Tibial nerve (tissue), 4 donors: Measurements from ENCODE around the gene RHBDL2. TPM values are rescaled to one million over a fixed set of nuclear protein-coding genes. Genes with fewer than 3 reads are reported as not detected.

Experiments used
- small RNA-seq: library from RNA; depleted of rRNA; stranded (forward); fragments of <200 nt; gene quantifications from one replicate; pipeline ENCODE3, GENCODE V24; 2016
- total RNA-seq, 4 donors: library from RNA; depleted of rRNA; stranded (reverse); fragments of >200 nt; gene quantifications; one replicate each; pipeline ENCODE4 v1.1.0, GENCODE V29; 2016

RHBDL2 gene
- total RNA-seq, 4 donors from 2014 or later = 1.3 TPM; not detected in 3

Small RNA genes lying within 50 kb of the gene (small RNA-seq; reads per million reads assigned to genes)
- gene GJA9-MYCBP = not detected
- gene RF00019 = not detected
- not detected for gene RNU6-605P

Other genes with a start within 250 kb of the RHBDL2 start
- 10 to 100 TPM; 14.2 to 20.0 (median 17.5) TPM for gene RRAGC, start 82.1 kb downstream of the RHBDL2 start, total RNA-seq
- 10 to 100 TPM in 3 of 4 donors, 1 to 10 TPM in 1; 5.5 to 10.9 (median 10.3) TPM for gene MYCBP, start 68.5 kb downstream of the RHBDL2 start, total RNA-seq
- gene GJA9, start 60.2 kb downstream of the RHBDL2 start, total RNA-seq = not detected
- gene AKIRIN1, start 49.4 kb upstream of the RHBDL2 start, total RNA-seq = 10 to 100 TPM; 36.9 to 45.3 (median 41.8) TPM
- gene NDUFS5, start 84.5 kb upstream of the RHBDL2 start, total RNA-seq = 100 to 1,000 TPM; 281 to 424 (median 345) TPM